Stimulated activated CD8-positive, alpha-beta memory T cell treated with anti-CD3 and anti-CD28 coated beads, Interleukin-4, amount 100 ng/mL, for 24 hours (primary cell): ENCODE data around the gene ERFL.
"Not testable (repeated sequence)": the region's sequence is repeated elsewhere in the genome, so short reads cannot be mapped to it uniquely, and the experiment has no call there.

Experiments used
- DNase-seq: peaks from one replicate; pipeline ENCODE4 v3.0.0-alpha.2; 2020; ENCODE audit warnings: low read depth

The ERFL gene

DNA sequence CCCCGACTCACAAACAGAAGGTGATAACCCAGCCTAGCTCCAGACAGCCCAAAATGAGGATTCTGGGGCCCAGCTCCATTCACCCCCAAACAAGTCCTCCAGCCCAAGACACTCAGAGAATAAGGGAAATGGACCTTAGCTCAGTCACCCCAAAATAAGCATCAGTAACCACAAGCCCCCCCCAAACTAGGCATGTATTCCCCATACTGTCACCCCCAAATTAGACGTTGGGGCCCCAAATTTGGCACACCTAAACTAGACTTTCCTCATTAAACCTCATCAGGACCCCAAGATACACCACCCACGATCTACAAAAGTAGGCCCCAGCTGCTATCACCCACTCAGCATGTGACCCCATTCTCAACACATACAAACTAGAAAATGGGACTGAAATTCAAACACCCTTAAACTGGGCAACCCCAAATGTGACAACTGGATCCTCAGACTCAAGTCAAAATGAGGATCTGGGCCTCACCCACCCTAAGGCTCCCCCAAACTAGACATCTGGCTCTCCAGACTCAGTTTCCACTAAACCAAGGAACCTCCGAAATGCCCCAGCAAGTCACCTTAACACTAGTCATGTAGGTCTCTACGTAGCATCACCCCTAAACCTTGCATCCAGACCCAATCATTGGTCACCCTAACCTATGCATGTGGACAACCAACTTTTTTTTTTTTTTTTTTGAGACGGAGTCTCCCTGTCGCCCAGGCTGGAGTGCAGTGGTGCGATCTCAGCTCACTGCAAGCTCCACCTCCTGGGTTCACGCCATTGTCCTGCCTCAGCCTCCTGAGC is 13.4 kb upstream of the ERFL start:
- DNase-seq: no peak

GRCh38 chr19:41940731-41941409 is 12.6 kb upstream of the ERFL start:
- no peak for DNase-seq

DNA sequence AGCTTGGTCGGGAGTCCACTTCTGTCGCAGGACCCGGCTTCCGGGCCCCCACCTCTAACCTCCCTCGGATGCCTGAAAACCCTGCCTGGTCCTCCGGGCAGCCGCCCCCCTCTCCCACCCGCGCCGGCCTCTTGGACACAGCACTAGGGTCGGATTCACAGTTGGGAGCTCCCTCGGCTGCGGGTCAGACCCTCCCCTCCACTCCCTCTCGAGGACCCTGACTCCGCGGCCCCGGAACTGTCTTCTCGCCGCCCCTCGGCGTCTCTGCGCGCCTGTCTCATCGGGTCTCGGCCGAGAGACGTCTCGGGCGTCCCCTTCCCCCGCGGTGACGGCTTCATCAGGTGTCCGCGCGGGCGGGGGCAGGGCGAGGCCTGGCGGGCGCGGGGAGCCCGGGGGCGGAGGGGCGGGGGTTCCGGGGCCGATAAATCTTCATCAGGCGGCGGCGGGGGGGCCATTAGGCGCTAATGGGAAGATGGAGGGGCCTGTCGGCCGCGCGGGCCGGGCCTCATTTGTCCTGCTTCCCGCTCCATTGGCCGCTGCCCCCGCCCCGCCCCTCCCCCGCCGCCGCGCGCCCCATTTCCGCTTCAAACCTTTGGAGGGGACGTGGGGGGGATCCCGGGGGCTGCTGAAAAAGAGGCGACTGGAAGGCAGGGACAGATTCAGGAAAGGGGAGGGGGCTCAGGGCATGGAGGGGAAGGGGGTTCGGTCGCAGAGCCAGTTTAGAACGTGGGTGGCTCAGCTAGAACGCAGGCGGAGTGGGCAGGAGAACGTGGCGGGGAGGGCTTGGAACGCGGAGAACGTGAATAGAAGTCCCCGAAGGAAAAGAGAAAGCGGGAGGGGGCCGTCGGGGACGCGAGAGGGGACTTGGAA is 11.8 kb upstream of the ERFL start:
- DNase-seq: no peak

- not testable (repeated sequence) for DNase-seq
These were observed 11.0 kb upstream of the ERFL start for GRCh38 chr19:41939209-41939608.

DNA sequence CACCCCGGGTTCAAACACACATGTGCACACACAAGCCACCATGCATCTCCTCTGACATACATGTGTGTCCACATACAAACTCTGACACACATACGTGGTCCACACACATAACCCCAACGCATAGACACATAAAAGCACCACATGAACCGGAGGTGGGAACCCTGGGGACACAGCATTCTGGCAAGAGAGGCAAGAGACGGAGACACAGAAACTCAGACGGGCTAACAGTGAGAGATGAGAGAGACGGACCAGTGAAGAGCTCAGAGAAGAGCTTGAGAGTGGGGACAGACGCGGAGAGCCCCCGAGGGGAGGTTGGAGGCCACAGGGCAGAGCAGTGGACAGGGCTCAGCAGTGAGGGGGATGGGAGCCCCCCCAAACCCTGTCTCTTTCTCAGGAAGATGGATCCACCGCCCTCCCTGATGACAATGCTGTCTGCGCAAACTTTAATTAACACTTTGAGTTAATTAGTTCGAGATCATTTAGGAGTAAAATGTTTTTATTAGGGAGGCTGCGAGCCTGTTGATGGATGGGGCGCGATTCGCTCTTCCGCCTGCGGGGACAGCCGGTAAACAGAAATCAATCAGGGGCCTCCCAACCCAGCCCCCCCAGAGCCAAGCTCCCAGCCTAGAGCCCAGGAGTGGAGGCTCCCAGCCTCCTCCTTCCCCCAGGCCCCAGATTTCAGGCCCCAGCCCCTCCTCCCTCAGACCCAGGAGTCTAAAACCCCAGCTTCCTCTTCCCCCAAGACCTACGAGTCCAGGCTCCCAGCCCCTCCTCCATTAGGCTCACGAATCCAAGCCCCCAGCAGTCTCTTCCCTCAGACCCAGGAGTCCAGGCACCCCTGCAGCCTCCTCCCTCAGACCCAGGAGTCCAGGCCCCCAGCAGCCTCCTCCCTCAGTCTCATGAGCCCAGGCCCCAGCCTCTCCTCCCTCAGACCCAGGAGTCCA is 9.5 kb upstream of the ERFL start:
- no peak for DNase-seq

DNA sequence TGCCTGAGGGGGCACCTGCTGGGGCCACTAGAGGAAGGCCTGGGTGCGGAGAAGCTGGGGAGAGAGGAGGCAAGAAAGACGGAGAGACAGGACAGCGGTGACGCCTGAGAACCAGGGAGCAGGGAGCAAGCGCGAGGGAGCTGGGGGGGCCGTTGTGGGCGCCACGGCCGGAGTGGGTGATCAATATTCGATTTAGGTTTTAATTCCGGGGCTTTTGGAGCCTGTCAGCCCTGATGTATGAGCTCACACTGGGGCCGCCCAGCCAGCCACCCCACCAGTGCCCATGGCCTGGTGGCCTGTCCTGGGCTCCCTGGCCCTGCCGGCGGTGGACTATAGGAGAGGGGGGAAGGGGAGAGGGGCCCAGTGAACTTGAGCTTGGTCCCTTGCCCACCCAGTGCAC is 8.7 kb upstream of the ERFL start:
- DNase-seq: no peak

DNA sequence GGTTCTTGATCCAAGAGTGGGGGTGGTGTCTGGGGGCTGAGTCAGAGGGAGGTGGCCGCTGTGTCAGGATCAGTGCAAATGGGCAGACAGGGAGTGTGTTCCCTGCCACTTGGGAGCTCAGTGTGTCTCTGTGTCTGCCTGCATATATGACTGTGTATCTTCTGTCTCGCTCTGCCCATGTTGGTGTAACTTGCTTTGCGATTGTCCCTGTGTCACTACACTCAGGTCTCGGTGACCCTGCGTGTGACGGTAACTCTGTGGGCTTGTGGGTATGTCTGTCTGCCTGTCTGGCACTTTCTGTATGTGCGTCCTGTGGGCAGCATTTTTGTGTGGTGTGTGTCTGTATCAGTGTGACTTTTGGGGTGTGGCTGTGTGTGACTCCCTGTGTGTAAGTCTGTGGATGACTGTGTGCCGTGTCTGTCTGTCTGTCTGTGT is 8.2 kb upstream of the ERFL start:
- DNase-seq: peak; percentile 38

DNA sequence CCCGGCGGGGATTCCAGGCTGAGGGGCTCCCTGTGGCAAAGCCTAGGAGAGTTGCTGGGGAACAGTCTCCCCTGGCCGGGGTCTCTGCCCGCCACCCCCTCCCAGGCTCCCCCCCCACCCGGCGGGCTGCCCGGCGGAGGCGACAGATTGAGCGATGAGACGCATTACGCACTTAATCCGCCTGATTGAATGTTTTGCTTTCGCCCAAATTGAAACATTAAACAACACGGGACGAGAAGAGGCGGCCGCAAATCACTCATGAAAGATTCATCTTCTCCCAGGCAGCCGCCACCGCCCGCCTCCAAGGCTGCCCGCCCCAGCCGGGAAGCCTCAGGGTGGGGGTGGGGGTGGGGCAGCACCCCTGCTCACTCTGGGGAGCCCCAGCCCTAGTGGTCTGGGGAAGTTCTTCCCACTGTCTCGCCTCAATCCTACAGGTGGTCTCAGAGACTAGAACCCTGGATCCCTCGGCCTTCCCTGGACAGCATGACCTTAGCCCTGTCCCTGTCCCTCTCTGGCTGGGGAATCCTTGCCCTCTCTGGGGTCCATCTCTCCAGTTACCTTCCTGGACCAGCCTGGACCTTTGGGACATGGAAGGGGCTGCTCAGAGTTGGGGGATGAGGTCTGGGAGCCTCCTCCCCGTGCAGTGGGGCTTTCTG is 7.6 kb upstream of the ERFL start:
- DNase-seq: no peak

GRCh38 chr19:41934849-41935374 is 6.7 kb upstream of the ERFL start:
- peak; percentile 62 for DNase-seq

DNA sequence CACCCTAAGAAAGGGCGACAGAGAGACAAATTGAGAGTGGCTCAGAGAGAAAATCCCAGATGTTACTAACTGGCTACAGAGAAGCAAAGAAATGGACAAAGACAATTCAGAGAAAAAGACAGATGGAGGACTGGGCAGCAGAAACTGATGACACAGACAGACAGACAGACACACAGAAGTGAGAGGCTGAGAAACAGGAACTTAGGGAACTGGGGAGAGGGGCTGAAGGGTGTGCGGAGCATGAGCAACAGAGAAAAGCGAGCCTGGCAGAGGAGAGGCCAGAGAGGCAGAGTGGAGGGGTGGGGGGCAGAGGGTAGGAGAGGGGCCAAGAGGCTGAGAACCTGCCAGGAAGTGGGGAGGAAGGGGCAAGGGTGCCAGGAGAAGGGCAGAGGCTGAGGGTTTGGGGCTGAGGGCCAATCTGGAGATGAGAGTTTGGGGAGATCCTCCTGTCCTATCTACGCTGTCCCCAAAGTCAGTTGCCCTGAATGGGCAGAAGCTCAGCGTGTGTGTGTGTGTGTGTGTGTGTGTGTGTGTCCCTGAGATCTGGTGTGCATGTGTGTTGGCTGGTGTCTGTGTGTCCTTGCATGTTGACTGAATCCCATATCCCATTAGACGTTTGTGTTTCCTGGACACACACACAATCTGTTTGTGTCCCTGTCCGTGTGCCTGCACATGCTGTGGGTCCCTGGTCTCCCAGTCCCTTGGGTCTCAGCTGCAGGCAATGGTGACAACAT is 5.6 kb upstream of the ERFL start:
- no peak for DNase-seq

GRCh38 chr19:41932720-41933332 is 4.6 kb upstream of the ERFL start:
- DNase-seq: no peak

GRCh38 chr19:41932259-41932719 is 4.0 kb upstream of the ERFL start:
- no peak for DNase-seq

- DNase-seq: no peak
These were observed 2.8 kb upstream of the ERFL start for GRCh38 chr19:41930926-41931592.

DNA sequence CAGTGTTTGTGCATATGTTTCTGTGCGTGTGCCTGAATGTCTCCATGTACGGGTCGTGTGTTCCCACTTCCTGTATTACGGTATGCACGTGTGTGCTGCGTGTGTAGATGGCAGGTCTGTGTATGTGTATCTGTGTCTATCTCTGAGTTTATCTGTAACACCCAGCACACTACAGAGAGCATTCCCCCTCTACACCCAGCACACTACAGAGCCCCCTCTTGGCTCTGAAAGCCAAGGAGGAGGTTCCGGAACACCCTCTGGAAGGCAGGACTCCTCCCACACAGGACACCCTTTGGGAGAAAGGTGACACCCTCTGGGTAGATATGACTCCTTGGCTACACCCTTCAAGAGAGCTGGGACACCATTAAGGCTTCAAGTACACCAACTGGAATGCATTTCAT is 2.1 kb upstream of the ERFL start:
- no peak for DNase-seq

GRCh38 chr19:41929536-41930071 is 1.4 kb upstream of the ERFL start:
- DNase-seq: no peak

DNA sequence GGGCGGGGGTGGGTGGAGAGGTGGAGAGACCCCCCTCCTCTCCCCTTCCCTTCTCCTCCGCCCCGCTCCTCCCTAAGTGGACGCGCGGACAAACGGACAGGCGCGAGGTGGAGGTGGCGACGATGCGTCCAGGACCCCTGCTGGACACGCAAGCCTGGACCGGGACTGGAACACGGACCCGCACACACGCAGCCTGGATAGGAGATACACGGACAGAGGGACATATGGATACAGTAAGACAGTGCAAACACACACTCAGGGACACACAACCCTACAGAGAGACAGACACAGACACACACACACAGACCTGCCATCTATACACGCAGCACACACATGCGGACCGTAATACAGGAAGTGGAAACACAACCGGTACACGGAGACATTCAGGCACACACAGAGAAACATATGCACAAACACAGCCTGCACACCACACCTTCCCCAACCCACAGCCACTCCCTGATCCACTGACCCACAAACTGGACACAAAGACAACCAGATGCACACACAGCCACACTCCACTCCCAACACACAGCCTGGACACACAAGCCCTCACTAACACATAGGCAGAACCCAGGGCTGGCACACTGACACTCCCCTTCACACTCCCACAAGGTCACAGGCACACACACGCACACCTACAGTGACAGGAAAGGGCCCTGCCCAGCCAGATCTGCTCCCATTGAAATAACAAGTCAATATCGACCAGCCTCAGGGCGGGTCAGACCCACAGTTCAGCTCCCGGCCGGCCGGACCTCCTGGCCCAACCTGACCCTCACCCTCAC is 696 bp upstream of the ERFL start:
- DNase-seq: no peak

GRCh38 chr19:41927497-41928192 is 604 bp downstream of the ERFL start:
- no peak for DNase-seq
